ENCODE results near the gene GJA3.
A peak's percentile ranks its signal among the peaks of the same experiment; 100 is the strongest.

GJA3 gene

GRCh38 chr13:20126541-20127261 lies 34.2 kb downstream of the GJA3 start:
- DNase-seq = no peak

GRCh38 chr13:20125783-20126165 lies 35.1 kb downstream of the GJA3 start:
- no peak for DNase-seq

- DNase-seq = no peak
Observed at GRCh38 chr13:20125129-20125782, 35.6 kb downstream of the GJA3 start.

- DNase-seq = no peak
Observed at GRCh38 chr13:20124303-20124702, 36.5 kb downstream of the GJA3 start.

- DNase-seq = no peak
Observed at GRCh38 chr13:20121159-20121525, 39.7 kb downstream of the GJA3 start.

GRCh38 chr13:20119960-20120359 lies 40.9 kb downstream of the GJA3 start:
- DNase-seq = no peak

GRCh38 chr13:20118268-20119140 lies 42.3 kb downstream of the GJA3 start:
- peak; percentile 88 for DNase-seq

GRCh38 chr13:20116213-20116612 lies 44.6 kb downstream of the GJA3 start:
- no peak for DNase-seq

- no peak for DNase-seq
Observed at GRCh38 chr13:20114066-20114610, 46.7 kb downstream of the GJA3 start.

GRCh38 chr13:20109037-20109436 lies 51.8 kb downstream of the GJA3 start:
- no peak for DNase-seq

GRCh38 chr13:20106742-20107141 lies 54.1 kb downstream of the GJA3 start:
- no peak for DNase-seq

GRCh38 chr13:20105161-20105689 lies 55.6 kb downstream of the GJA3 start:
- no peak for DNase-seq

GRCh38 chr13:20102525-20103180 lies 58.2 kb downstream of the GJA3 start:
- no peak for DNase-seq

- no peak for DNase-seq
Observed at GRCh38 chr13:20101467-20102316, 59.2 kb downstream of the GJA3 start.

- DNase-seq = no peak
Observed at GRCh38 chr13:20099319-20099718, 61.5 kb downstream of the GJA3 start.

- no peak for DNase-seq
Observed at GRCh38 chr13:20093951-20094350, 66.9 kb downstream of the GJA3 start.

- no peak for DNase-seq
Observed at GRCh38 chr13:20090349-20090748, 70.5 kb downstream of the GJA3 start.
